ENCODE results near the gene KIAA0513.

DNA sequence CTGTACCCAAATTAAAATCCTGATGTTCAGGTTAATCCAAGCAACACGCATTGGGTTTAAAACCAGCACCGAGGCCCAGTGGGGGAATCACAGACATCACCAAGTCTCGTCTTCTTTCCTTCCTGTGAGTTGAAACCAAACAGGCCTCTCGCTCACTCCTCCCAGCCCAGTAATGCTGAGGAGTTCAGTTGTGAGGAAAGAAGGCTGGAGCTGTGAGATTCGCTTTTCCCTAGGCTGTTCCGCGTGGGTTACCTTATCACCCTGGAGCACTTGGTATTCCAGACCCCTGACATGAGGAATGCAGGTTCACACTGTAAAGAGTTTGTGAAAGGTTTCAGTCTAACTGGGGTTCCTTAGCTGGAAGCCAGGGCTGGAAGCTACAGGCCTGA lies 63.9 kb downstream of the KIAA0513 start:
- TF ChIP-seq EZH2 (IDR thresholded peaks at IDR 0.05; ENCODE audit: borderline replicate concordance, low read depth, low read length, severe bottlenecking) (no peak), POLR2AphosphoS5 (IDR thresholded peaks at IDR 0.05; ENCODE audit: insufficient read depth, low read depth, low read length) (no peak), POLR2A (IDR thresholded peaks at IDR 0.05; ENCODE audit: low read depth, low read length) (no peak), GATA2 (IDR thresholded peaks at IDR 0.05; ENCODE audit: insufficient read depth, insufficient read length, low read depth, low read length) (no peak), JUN (IDR thresholded peaks at IDR 0.05; ENCODE audit: borderline replicate concordance, insufficient read depth, insufficient read length, low read depth) (no peak), MYC (IDR thresholded peaks at IDR 0.05; ENCODE audit: low read depth, low read length) (no peak)
- TF ChIP-seq, protein P1, sequence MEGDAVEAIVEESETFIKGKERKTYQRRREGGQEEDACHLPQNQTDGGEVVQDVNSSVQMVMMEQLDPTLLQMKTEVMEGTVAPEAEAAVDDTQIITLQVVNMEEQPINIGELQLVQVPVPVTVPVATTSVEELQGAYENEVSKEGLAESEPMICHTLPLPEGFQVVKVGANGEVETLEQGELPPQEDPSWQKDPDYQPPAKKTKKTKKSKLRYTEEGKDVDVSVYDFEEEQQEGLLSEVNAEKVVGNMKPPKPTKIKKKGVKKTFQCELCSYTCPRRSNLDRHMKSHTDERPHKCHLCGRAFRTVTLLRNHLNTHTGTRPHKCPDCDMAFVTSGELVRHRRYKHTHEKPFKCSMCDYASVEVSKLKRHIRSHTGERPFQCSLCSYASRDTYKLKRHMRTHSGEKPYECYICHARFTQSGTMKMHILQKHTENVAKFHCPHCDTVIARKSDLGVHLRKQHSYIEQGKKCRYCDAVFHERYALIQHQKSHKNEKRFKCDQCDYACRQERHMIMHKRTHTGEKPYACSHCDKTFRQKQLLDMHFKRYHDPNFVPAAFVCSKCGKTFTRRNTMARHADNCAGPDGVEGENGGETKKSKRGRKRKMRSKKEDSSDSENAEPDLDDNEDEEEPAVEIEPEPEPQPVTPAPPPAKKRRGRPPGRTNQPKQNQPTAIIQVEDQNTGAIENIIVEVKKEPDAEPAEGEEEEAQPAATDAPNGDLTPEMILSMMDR (IDR thresholded peaks at IDR 0.05; ENCODE audit: extremely low read depth in 1 of 2, insufficient read depth in 1 of 2, low read depth in 1 of 2, low read length in 2 of 2), result no peak

Data from endothelial cell of umbilical vein (primary cell).